GM12878 (cell line): ENCODE results near the gene NUP107. TPM values are rescaled to one million over a fixed set of nuclear protein-coding genes. Genes with fewer than 3 reads are reported as not detected.

Experiments used
- ATAC-seq: fragments of 200-7000 bp; cut with Tn5 transposase; 3 replicates; pipeline ENCODE4 v1.9.1; 2020; ENCODE audit warnings: mild to moderate bottlenecking, moderate library complexity
- BruUV-seq: library from RNA; stranded (reverse); fragments of 400-500 nt; replicated peaks from 2 replicates; lab custom pipeline; 2021; lab: Mats Ljungman, UMichigan
- CTCF ChIA-PET: fragments of 300-600 bp; sonication (Branson Sonifier 250); formaldehyde crosslinking; extraction: SDS; loops from one replicate; lab custom pipeline; 2021; ENCODE audit warnings: inconsistent platforms; lab: Yijun Ruan, JAX
- POLR2A ChIA-PET: fragments of 350-600 bp; formaldehyde crosslinking; extraction: SDS; loops from one replicate; lab custom pipeline; 2021; ENCODE audit warnings: inconsistent platforms; lab: Charles Lee
- RAD21 ChIA-PET: fragments of 300-600 bp; sonication (Branson Sonifier 250); formaldehyde crosslinking; loops from one replicate; lab custom pipeline; 2023; ENCODE audit warnings: antibody characterized with exemption; ENCODE audit not compliant: unreplicated experiment; lab: Charles Lee
- SMC1A ChIA-PET: fragments of 300-600 bp; sonication (Branson Sonifier 250); formaldehyde crosslinking; loops from one replicate; lab custom pipeline; 2023; ENCODE audit not compliant: unreplicated experiment, uncharacterized antibody; lab: Charles Lee
- DNase-seq: peaks from one replicate; pipeline ENCODE4 v3.0.0-alpha.2; 2011; ENCODE audit warnings: low read depth, low spot score
- FAIRE-seq: peaks from 3 replicates; lab custom pipeline; 2011; peaks lifted over from hg19 to GRCh38; lab: Jason Lieb, UNC
- H2AFZ ChIP-seq: 2 replicates; pipeline ENCODE4 v1.6.0; 2011; ENCODE audit warnings: low read depth, low read length, control low read depth; ENCODE audit not compliant: control insufficient read depth
- H3K27ac ChIP-seq: 2 replicates; pipeline ENCODE4 v1.5.1; 2011; ENCODE audit warnings: control low read depth; ENCODE audit not compliant: control insufficient read depth, insufficient read depth
- H3K27me3 ChIP-seq, 2 experiments: replicated peaks in 1 of 2; 2 replicates each; pipeline versions ENCODE4 v1.6.0 to v1.6.1; 2011; ENCODE audit warnings: low read length in 1 of 2; ENCODE audit not compliant: control insufficient read depth in 2 of 2, insufficient read depth in 2 of 2
- H3K36me3 ChIP-seq, 2 experiments: 2 replicates each; pipeline ENCODE4 v1.5.1; 2011; ENCODE audit warnings: low read length in 1 of 2; ENCODE audit not compliant: control insufficient read depth in 2 of 2, insufficient read depth in 2 of 2
- H3K4me1 ChIP-seq: 2 replicates; pipeline ENCODE4 v1.6.1; 2011; ENCODE audit warnings: mild to moderate bottlenecking, low read length, moderate library complexity, mixed read lengths; ENCODE audit not compliant: control insufficient read depth, insufficient read depth
- H3K4me2 ChIP-seq: 2 replicates; pipeline ENCODE4 v1.6.0; 2011; ENCODE audit warnings: control low read depth; ENCODE audit not compliant: control insufficient read depth, insufficient read depth
- H3K4me3 ChIP-seq: fragments of 200-600 bp; sonication (generic); 2 replicates; pipeline ENCODE4 v1.5.1; 2016
- H3K79me2 ChIP-seq: 2 replicates; pipeline ENCODE4 v1.6.0; 2011; ENCODE audit warnings: low read length; ENCODE audit not compliant: control insufficient read depth, insufficient read depth
- H3K9ac ChIP-seq: 2 replicates; pipeline ENCODE4 v1.8.0; 2011; ENCODE audit warnings: low read length, control low read depth, mixed read lengths; ENCODE audit not compliant: control insufficient read depth, insufficient read depth
- H3K9me3 ChIP-seq: replicated peaks from 3 replicates; pipeline ENCODE4 v1.5.1; 2011; ENCODE audit warnings: mild to moderate bottlenecking, low read length; ENCODE audit not compliant: control insufficient read depth, insufficient read depth
- H4K20me1 ChIP-seq: 2 replicates; pipeline ENCODE4 v1.6.0; 2011; ENCODE audit not compliant: control insufficient read depth, insufficient read depth
- IRF4 ChIP-seq: IDR thresholded peaks from 2 replicates; pipeline ENCODE4 v1.6.1; 2011; ENCODE audit warnings: low read depth, low read length
- JUNB ChIP-seq: IDR thresholded peaks from 2 replicates; pipeline ENCODE4 v1.6.1; 2016; ENCODE audit warnings: antibody characterized with exemption, mild to moderate bottlenecking
- KDM1A ChIP-seq: fragments of 200-600 bp; sonication (generic); IDR thresholded peaks from 2 replicates; pipeline ENCODE4 v1.6.1; 2016; ENCODE audit warnings: borderline replicate concordance
- POU2F2 ChIP-seq: IDR thresholded peaks from 3 replicates; pipeline ENCODE4 v1.6.1; 2011; ENCODE audit warnings: low read depth, mild to moderate bottlenecking, low read length, borderline replicate concordance
- RAD21 ChIP-seq: IDR thresholded peaks from 2 replicates; pipeline ENCODE4 v1.6.1; 2011; ENCODE audit warnings: mild to moderate bottlenecking, low read depth, low read length, moderate library complexity; ENCODE audit not compliant: insufficient read depth
- RBBP5 ChIP-seq: fragments of 200-600 bp; sonication (generic); conservative IDR thresholded peaks from 2 replicates; pipeline ENCODE4 v1.6.1; 2016
- STAT1 ChIP-seq: fragments of 450-650 bp; conservative IDR thresholded peaks from 2 replicates; pipeline ENCODE4 v1.6.1; 2014; ENCODE audit warnings: antibody characterized with exemption, mild to moderate bottlenecking
- ZNF217 ChIP-seq: fragments of 450-650 bp; IDR thresholded peaks from 2 replicates; pipeline ENCODE4 v1.6.1; 2017; ENCODE audit warnings: antibody characterized with exemption, mild to moderate bottlenecking
- ZNF622 ChIP-seq: fragments of 450-650 bp; IDR thresholded peaks from 2 replicates; pipeline ENCODE4 v1.6.1; 2017; ENCODE audit warnings: mild to moderate bottlenecking, inconsistent platforms
- ZZZ3 ChIP-seq: IDR thresholded peaks from 2 replicates; pipeline ENCODE4 v1.6.1; 2011; ENCODE audit warnings: low read depth; ENCODE audit not compliant: control insufficient read depth, insufficient read length
- WGBS: methylation state at CpG from one replicate; pipeline ENCODE4 v1.1.6; 2016; ENCODE audit warnings: low lambda C conversion rate; ENCODE audit not compliant: insufficient replicate concordance, insufficient coverage; ENCODE audit errors: missing lambda C conversion rate; 5-methylcytosine and 5-hydroxymethylcytosine counted together
- in situ Hi-C: fragments of 300-500 bp; cut with MboI; formaldehyde crosslinking; loops from 9 replicates; pipeline ENCODE4 v1.14.3; 2018; ENCODE audit warnings: mixed read lengths
- intact Hi-C: fragments of 100-400 bp; cut with micrococcal nuclease; formaldehyde crosslinking; loops from one replicate; pipeline ENCODE4 v1.14.2; 2022; ENCODE audit not compliant: unreplicated experiment
- polyA plus RNA-seq, 11 experiments: library from polyadenylated mRNA; depleted of rRNA in 4 of 11; unstranded in 6 of 11; stranded (reverse) in 5 of 11; fragments of >200 nt; fragmentation: Nextera tagmentation in 4 of 11; fragmentation: Illumina TruSeq in 1 of 11; extraction: Ambion mirVana in 4 of 11; extraction: Trizol in 1 of 11; gene quantifications; 1 replicate in 1 of 11; 2 replicates in 10 of 11; pipeline versions ENCODE4 v1.2.1 to v1.2.3, GENCODE V29; 2011 to 2016; ENCODE audit warnings: inconsistent platforms in 2 of 11, missing spikeins in 2 of 11, low read depth in 1 of 11
- total RNA-seq, 4 experiments: library from RNA; depleted of rRNA in 3 of 4; stranded (reverse); fragments of >200 nt in 3 of 4; fragmentation: Illumina TruSeq in 1 of 4; extraction: Trizol in 1 of 4; gene quantifications; 2 replicates each; pipeline versions ENCODE4 v1.2.1 to v1.2.3, GENCODE V29; 2013 to 2021
- TF ChIP-seq, protein P1 (sequence below): fragments of 450-650 bp; formaldehyde crosslinking; IDR thresholded peaks from 2 replicates; pipeline ENCODE4 v1.4.0; 2022; ENCODE audit warnings: mild to moderate bottlenecking, moderate library complexity
- TF ChIP-seq, protein P2 (sequence below): fragments of 450-650 bp; IDR thresholded peaks from 2 replicates; pipeline ENCODE4 v1.6.1; 2017; ENCODE audit warnings: mild to moderate bottlenecking, low read depth, inconsistent platforms; ENCODE audit not compliant: poor library complexity, severe bottlenecking

The NUP107 gene
- total and polyA plus RNA-seq, 10 of the 15 experiments (the other 5 are each of a cell fraction or from before 2014, with no cell fraction given): 73.4 to 132 (median 92.4) TPM

- H3K27me3 ChIP-seq: no peaks in the 10 kb centered on the region
- no peaks in the 10 kb centered on the region for H3K9me3 ChIP-seq
- H3K27ac ChIP-seq: no peak overlapping the region
- WGBS: 98% methylated on average over 3 of the region's 3 CpGs
- ChIA-PET RAD21 (no interaction called here), POLR2A (no interaction called here), SMC1A (no interaction called here), CTCF (no interaction called here)
- in situ Hi-C loops: no loop called here
- no peaks in the 10 kb centered on the region for H4K20me1 ChIP-seq
- no peak overlapping the region for H3K4me2 ChIP-seq
- no TSS peak for BruUV-seq
- FAIRE-seq (no peak), DNase-seq (no peak), ATAC-seq (no peak)
- no peaks in the 10 kb centered on the region for H3K4me1 ChIP-seq
- H2AFZ ChIP-seq: no peak overlapping the region
- H3K4me3 ChIP-seq: no peak overlapping the region
- no peaks in the 10 kb centered on the region; a peak in 1 of 4 replicates for H3K36me3 ChIP-seq
- H3K9ac ChIP-seq: no peak overlapping the region
- intact Hi-C loops: no loop called here
- no peaks in the 10 kb centered on the region for H3K79me2 ChIP-seq
- TF ChIP-seq RAD21 (no peak), IRF4 (no peak), JUNB (no peak)
Measured at GRCh38 chr12:68761442-68761812, 74.6 kb downstream of the NUP107 start.

DNA sequence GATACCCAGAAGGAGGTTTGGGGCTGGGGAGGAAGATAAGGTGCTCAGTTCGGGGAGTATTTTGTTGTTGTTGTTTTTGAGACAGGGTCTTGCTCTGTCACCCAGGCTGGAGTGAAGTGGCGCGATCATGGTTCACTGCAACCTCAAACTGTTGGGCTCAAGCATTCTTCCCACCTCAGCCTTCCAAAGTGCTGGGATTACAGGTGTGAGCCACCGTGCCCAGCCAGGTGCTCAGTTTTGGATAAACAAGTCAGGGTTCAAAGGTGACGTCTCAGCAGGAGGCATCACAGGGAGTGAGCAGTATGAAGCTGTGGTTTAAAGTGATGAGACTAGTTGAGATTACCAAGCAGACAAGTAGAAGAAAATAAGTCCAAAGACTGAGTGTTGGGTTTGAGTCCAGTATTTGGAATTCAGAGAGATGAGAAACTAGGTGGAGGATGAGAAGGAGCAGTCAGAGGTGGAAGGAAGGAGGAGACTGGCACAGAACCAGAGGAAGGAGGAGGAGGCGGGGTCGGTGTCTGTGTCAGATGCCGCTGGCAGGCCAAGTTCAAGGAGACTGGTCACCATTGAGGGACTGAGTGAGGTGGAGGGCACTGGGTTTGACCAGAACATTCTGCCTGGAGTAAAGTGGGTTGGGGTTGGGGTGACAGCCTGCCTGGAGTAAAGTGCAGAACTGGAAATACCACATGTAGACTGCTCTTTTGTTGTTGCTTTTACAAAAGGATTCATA lies 75.3 kb downstream of the NUP107 start:
- WGBS: 96% methylated on average over 8 of the region's 8 CpGs
- Histone ChIP-seq H3K79me2 (no peaks in the 10 kb centered on the region), H2AFZ (no peak overlapping the region), H3K4me3 (no peak overlapping the region), H4K20me1 (no peaks in the 10 kb centered on the region), H3K4me1 (no peaks in the 10 kb centered on the region), H3K9ac (no peak overlapping the region), H3K4me2 (no peak overlapping the region), H3K27me3 (no peaks in the 10 kb centered on the region), H3K36me3 (peaks cover 0 to under 1% of the 10 kb centered on the region in 2 experiments; a peak in 1 of 4 replicates), H3K9me3 (no peaks in the 10 kb centered on the region), H3K27ac (no peak overlapping the region)
- DNase-seq: no peak
- FAIRE-seq: no peak
- in situ Hi-C loops: no loop called here
- BruUV-seq: no TSS peak
- SMC1A ChIA-PET: interaction anchor here (1.7 kb wide), 1 partner anchor 10 kb away, joined by 6 read pairs; no protein-coding TSS in a partner anchor
- RAD21 ChIA-PET: no interaction called here
- ATAC-seq: no peak
- CTCF ChIA-PET: interaction anchor here (1.0 kb wide), 1 partner anchor 10 kb away, joined by 4 read pairs; no protein-coding TSS in a partner anchor
- POLR2A ChIA-PET: interaction anchor here (0.6 to 1.1 kb wide), 2 partner anchors 15 to 200 kb away, joined by 3 to 4 read pairs; no protein-coding TSS in a partner anchor
- intact Hi-C loops: no loop called here
- TF ChIP-seq, protein P1, sequence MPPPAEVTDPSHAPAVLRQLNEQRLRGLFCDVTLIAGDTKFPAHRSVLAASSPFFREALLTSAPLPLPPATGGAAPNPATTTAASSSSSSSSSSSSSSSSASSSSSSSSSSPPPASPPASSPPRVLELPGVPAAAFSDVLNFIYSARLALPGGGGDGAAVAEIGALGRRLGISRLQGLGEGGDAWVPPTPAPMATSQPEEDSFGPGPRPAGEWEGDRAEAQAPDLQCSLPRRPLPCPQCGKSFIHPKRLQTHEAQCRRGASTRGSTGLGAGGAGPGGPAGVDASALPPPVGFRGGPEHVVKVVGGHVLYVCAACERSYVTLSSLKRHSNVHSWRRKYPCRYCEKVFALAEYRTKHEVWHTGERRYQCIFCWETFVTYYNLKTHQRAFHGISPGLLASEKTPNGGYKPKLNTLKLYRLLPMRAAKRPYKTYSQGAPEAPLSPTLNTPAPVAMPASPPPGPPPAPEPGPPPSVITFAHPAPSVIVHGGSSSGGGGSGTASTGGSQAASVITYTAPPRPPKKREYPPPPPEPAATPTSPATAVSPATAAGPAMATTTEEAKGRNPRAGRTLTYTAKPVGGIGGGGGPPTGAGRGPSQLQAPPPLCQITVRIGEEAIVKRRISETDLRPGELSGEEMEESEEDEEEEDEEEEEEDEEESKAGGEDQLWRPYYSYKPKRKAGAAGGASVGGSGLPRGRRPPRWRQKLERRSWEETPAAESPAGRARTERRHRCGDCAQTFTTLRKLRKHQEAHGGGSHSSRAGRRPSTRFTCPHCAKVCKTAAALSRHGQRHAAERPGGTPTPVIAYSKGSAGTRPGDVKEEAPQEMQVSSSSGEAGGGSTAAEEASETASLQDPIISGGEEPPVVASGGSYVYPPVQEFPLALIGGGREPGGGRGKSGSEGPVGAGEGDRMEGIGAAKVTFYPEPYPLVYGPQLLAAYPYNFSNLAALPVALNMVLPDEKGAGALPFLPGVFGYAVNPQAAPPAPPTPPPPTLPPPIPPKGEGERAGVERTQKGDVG: no peak
- TF ChIP-seq ZZZ3: no peak
- TF ChIP-seq, protein P2, sequence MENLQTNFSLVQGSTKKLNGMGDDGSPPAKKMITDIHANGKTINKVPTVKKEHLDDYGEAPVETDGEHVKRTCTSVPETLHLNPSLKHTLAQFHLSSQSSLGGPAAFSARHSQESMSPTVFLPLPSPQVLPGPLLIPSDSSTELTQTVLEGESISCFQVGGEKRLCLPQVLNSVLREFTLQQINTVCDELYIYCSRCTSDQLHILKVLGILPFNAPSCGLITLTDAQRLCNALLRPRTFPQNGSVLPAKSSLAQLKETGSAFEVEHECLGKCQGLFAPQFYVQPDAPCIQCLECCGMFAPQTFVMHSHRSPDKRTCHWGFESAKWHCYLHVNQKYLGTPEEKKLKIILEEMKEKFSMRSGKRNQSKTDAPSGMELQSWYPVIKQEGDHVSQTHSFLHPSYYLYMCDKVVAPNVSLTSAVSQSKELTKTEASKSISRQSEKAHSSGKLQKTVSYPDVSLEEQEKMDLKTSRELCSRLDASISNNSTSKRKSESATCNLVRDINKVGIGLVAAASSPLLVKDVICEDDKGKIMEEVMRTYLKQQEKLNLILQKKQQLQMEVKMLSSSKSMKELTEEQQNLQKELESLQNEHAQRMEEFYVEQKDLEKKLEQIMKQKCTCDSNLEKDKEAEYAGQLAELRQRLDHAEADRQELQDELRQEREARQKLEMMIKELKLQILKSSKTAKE: no peak
- TF ChIP-seq JUNB: no peak
- TF ChIP-seq KDM1A: no peak
- TF ChIP-seq STAT1: no peak
- TF ChIP-seq ZNF622: no peak
- no peak for TF ChIP-seq POU2F2
- no peak for TF ChIP-seq IRF4
- no peak for TF ChIP-seq RBBP5
- no peak for TF ChIP-seq ZNF217
